Lower leg skin (tissue), 3 donors: ENCODE measurements around the gene CHMP1A.

Source experiments
- POLR2A ChIP-seq, 2 donors: fragments of 450-650 bp; IDR thresholded peaks; one replicate each; pipeline ENCODE4 v1.6.1; 2016 to 2017; ENCODE audit warnings: antibody characterized with exemption in 2 of 2, mild to moderate bottlenecking in 1 of 2, moderate library complexity in 1 of 2
- TF ChIP-seq, protein P1 (sequence below), 3 donors: fragments of 450-650 bp; IDR thresholded peaks; one replicate each; pipeline ENCODE4 v1.5.1; 2016; ENCODE audit warnings: antibody characterized with exemption in 3 of 3, mild to moderate bottlenecking in 3 of 3, moderate library complexity in 2 of 3

GRCh38 chr16:89656435-89657121 is 930 bp downstream of the CHMP1A start:
- TF ChIP-seq, protein P1, sequence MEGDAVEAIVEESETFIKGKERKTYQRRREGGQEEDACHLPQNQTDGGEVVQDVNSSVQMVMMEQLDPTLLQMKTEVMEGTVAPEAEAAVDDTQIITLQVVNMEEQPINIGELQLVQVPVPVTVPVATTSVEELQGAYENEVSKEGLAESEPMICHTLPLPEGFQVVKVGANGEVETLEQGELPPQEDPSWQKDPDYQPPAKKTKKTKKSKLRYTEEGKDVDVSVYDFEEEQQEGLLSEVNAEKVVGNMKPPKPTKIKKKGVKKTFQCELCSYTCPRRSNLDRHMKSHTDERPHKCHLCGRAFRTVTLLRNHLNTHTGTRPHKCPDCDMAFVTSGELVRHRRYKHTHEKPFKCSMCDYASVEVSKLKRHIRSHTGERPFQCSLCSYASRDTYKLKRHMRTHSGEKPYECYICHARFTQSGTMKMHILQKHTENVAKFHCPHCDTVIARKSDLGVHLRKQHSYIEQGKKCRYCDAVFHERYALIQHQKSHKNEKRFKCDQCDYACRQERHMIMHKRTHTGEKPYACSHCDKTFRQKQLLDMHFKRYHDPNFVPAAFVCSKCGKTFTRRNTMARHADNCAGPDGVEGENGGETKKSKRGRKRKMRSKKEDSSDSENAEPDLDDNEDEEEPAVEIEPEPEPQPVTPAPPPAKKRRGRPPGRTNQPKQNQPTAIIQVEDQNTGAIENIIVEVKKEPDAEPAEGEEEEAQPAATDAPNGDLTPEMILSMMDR (IDR thresholded peaks at IDR 0.05), result no peak
- TF ChIP-seq POLR2A (IDR thresholded peaks at IDR 0.05), result no peak
